SK-N-SH (cell line): ENCODE results near the gene PHPT1. TPM values are rescaled to one million over a fixed set of nuclear protein-coding genes. Genes with fewer than 3 reads are reported as not detected.

ENCODE experiments used
- CTCF ChIA-PET: fragments of 300-600, 350-600 bp; formaldehyde crosslinking; extraction: SDS; loops from one replicate; lab custom pipeline; 2021; lab: Yijun Ruan, JAX
- POLR2A ChIA-PET: fragments of 350-600 bp; sonication (Branson Sonifier 250); formaldehyde crosslinking; extraction: SDS; loops from one replicate; lab custom pipeline; 2020; ENCODE audit warnings: antibody characterized with exemption, inconsistent platforms; lab: Yijun Ruan, JAX
- DNase-seq: peaks from one replicate; pipeline ENCODE4 v3.0.0; 2012
- H2AFZ ChIP-seq: fragments of 200-600 bp; sonication (generic); 2 replicates; pipeline ENCODE4 v1.8.1; 2016; ENCODE audit warnings: antibody characterized with exemption, mild to moderate bottlenecking, low read depth
- H3F3A ChIP-seq: fragments of 200-600 bp; sonication (generic); replicated peaks from 2 replicates; pipeline ENCODE3; 2016; ENCODE audit warnings: antibody characterized with exemption, mild to moderate bottlenecking; ENCODE audit not compliant: insufficient read depth
- H3K27ac ChIP-seq, 2 experiments: fragments of 200-500 bp in 1 of 2; fragments of 200-600 bp in 1 of 2; sonication (Bioruptor generic) in 1 of 2; sonication (generic), shearing (Covaris generic) in 1 of 2; 2 replicates each; pipeline versions ENCODE4 v1.5.1 to v1.6.1; 2014 to 2016; ENCODE audit warnings: low read depth in 2 of 2, inconsistent platforms in 1 of 2, low read length in 1 of 2, mild to moderate bottlenecking in 1 of 2, mixed read lengths in 1 of 2
- H3K27me3 ChIP-seq: fragments of 200-600 bp; sonication (generic), shearing (Covaris generic); 2 replicates; pipeline ENCODE4 v1.6.1; 2016; ENCODE audit warnings: mixed run types; ENCODE audit not compliant: insufficient read depth
- H3K36me3 ChIP-seq, 2 experiments: fragments of 200-500 bp in 1 of 2; fragments of 200-600 bp in 1 of 2; sonication (Bioruptor generic) in 1 of 2; sonication (generic) in 1 of 2; replicated peaks in 1 of 2; 2 replicates each; pipeline versions ENCODE3 to v1.5.1; 2014 to 2016; ENCODE audit warnings: low read length in 1 of 2, mild to moderate bottlenecking in 1 of 2; ENCODE audit not compliant: insufficient read depth in 2 of 2, control insufficient read depth in 1 of 2
- H3K4me1 ChIP-seq, 2 experiments: fragments of 200-500 bp in 1 of 2; fragments of 200-600 bp in 1 of 2; sonication (Bioruptor generic) in 1 of 2; sonication (generic), shearing (Covaris generic) in 1 of 2; 2 replicates each; pipeline versions ENCODE4 v1.5.1 to v1.6.1; 2014 to 2016; ENCODE audit warnings: low read depth in 1 of 2, low read length in 1 of 2, mixed run types in 1 of 2; ENCODE audit not compliant: insufficient read depth in 2 of 2, control insufficient read depth in 1 of 2
- H3K4me2 ChIP-seq: fragments of 200-600 bp; sonication (generic), shearing (Covaris generic); 2 replicates; pipeline ENCODE4 v1.6.1; 2017; ENCODE audit warnings: mixed run types
- H3K4me3 ChIP-seq, 2 experiments: fragments of 200-500 bp in 1 of 2; fragments of 200-600 bp in 1 of 2; sonication (Bioruptor generic) in 1 of 2; sonication (generic), shearing (Covaris generic) in 1 of 2; 2 replicates each; pipeline versions ENCODE4 v1.5.1 to v1.8.1; 2014 to 2016; ENCODE audit warnings: low read depth in 2 of 2, inconsistent platforms in 1 of 2, low read length in 1 of 2, mild to moderate bottlenecking in 1 of 2, mixed read lengths in 1 of 2, moderate library complexity in 1 of 2
- H3K79me2 ChIP-seq: fragments of 200-600 bp; sonication (generic); 2 replicates; pipeline ENCODE4 v1.8.1; 2017; ENCODE audit warnings: mild to moderate bottlenecking; ENCODE audit not compliant: insufficient read depth
- H3K9ac ChIP-seq: fragments of 200-600 bp; sonication (generic); 2 replicates; pipeline ENCODE4 v1.6.1; 2017; ENCODE audit warnings: mixed run types
- H3K9me2 ChIP-seq: fragments of 200-600 bp; sonication (generic); 2 replicates; pipeline ENCODE4 v1.6.1; 2017; ENCODE audit warnings: mixed run types
- H3K9me3 ChIP-seq: fragments of 200-600 bp; sonication (generic); 2 replicates; pipeline ENCODE4 v1.6.1; 2017; ENCODE audit warnings: mixed run types, mild to moderate bottlenecking, moderate library complexity
- H4K20me1 ChIP-seq: fragments of 200-600 bp; sonication (generic); 2 replicates; pipeline ENCODE4 v1.6.1; 2017; ENCODE audit warnings: mild to moderate bottlenecking, mixed run types; ENCODE audit not compliant: insufficient read depth
- CHD2 ChIP-seq: fragments of 150-350 bp; IDR thresholded peaks from 2 replicates; pipeline ENCODE4 v1.6.1; 2018; ENCODE audit warnings: low read length; ENCODE audit not compliant: partially characterized antibody
- ELF1 ChIP-seq: IDR thresholded peaks from 2 replicates; pipeline ENCODE4 v1.4.0; 2012
- FOXM1 ChIP-seq: IDR thresholded peaks from 2 replicates; pipeline ENCODE4 v1.4.0; 2012; ENCODE audit warnings: low read depth, mild to moderate bottlenecking
- GABPA ChIP-seq: IDR thresholded peaks from 2 replicates; pipeline ENCODE4 v1.4.0; 2012; ENCODE audit warnings: low read depth, mild to moderate bottlenecking
- JUND ChIP-seq: IDR thresholded peaks from 2 replicates; pipeline ENCODE4 v1.4.0; 2012
- NFIC ChIP-seq: IDR thresholded peaks from 2 replicates; pipeline ENCODE4 v1.4.0; 2012; ENCODE audit warnings: borderline replicate concordance
- NRF1 ChIP-seq: IDR thresholded peaks from 2 replicates; pipeline ENCODE4 v1.6.1; 2012; ENCODE audit warnings: low read depth, mild to moderate bottlenecking, low read length
- POLR2AphosphoS5 ChIP-seq: IDR thresholded peaks from 2 replicates; pipeline ENCODE4 v1.6.1; 2012; ENCODE audit warnings: low read depth, low read length
- RCOR1 ChIP-seq: fragments of 150-350 bp; IDR thresholded peaks from 2 replicates; pipeline ENCODE4 v1.6.1; 2017; ENCODE audit warnings: antibody characterized with exemption, low read length
- TCF12 ChIP-seq: IDR thresholded peaks from 2 replicates; pipeline ENCODE4 v1.4.0; 2012
- TEAD4 ChIP-seq: IDR thresholded peaks from 2 replicates; pipeline ENCODE4 v1.4.0; 2012; ENCODE audit warnings: mild to moderate bottlenecking, borderline replicate concordance; ENCODE audit not compliant: insufficient read depth
- YY1 ChIP-seq: IDR thresholded peaks from 2 replicates; pipeline ENCODE4 v1.4.0; 2012; ENCODE audit warnings: low read depth, mild to moderate bottlenecking
- WGBS: methylation state at CpG from one replicate; pipeline ENCODE4 v1.1.6; 2017; ENCODE audit warnings: low lambda C conversion rate; 5-methylcytosine and 5-hydroxymethylcytosine counted together
- polyA plus RNA-seq, 3 experiments: library from polyadenylated mRNA; depleted of rRNA; stranded (reverse); fragments of >200 nt; gene quantifications; 2 replicates each; pipeline ENCODE4 v1.2.3, GENCODE V29; 2012
- TF ChIP-seq, protein P1 (sequence below): IDR thresholded peaks from 2 replicates; pipeline ENCODE4; 2012
- TF ChIP-seq, protein P2 (sequence below): fragments of 150-350 bp; IDR thresholded peaks from 2 replicates; pipeline ENCODE4 v1.6.1; 2017; ENCODE audit warnings: antibody characterized with exemption, low read length, low read depth, borderline replicate concordance
- TF ChIP-seq, protein P3 (sequence below): IDR thresholded peaks from 2 replicates; pipeline ENCODE4 v1.4.0; 2012; ENCODE audit warnings: low read depth
- TF ChIP-seq, protein P4 (sequence below): fragments of 200-600 bp; sonication (generic); IDR thresholded peaks from 2 replicates; pipeline ENCODE4 v1.6.1; 2017; ENCODE audit warnings: antibody characterized with exemption, mild to moderate bottlenecking, moderate library complexity

PHPT1 gene
- polyA plus RNA-seq, 1 of the 3 experiments (the other 2 are of a cell fraction): 517 TPM

DNA sequence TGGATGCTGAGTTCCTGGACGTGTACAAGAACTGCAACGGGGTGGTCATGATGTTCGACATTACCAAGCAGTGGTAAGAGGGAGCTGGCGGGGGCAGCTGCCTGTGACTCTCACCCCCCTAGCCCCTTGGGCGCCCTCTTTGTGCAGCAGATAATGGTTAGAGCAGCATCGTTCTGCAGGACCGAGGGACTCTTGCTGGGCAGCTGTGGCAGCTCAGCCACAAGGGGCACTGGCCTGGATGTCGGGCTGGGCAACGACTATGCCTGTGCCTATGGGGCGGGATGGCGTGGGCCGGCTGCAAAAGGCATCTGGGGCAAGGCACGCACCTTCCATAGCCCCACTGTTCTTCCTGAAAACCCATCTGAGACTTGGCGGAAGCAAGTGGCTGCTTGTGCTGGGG, 19.8 kb upstream of the PHPT1 start:
- no peak overlapping the region for H3K9ac ChIP-seq
- H3K27ac ChIP-seq: no peak overlapping the region
- H4K20me1 ChIP-seq: no peaks in the 10 kb centered on the region
- H3K4me3 ChIP-seq: no peak overlapping the region
- DNase-seq: no peak
- no peaks in the 10 kb centered on the region for H3K4me1 ChIP-seq
- TF ChIP-seq, protein P1, sequence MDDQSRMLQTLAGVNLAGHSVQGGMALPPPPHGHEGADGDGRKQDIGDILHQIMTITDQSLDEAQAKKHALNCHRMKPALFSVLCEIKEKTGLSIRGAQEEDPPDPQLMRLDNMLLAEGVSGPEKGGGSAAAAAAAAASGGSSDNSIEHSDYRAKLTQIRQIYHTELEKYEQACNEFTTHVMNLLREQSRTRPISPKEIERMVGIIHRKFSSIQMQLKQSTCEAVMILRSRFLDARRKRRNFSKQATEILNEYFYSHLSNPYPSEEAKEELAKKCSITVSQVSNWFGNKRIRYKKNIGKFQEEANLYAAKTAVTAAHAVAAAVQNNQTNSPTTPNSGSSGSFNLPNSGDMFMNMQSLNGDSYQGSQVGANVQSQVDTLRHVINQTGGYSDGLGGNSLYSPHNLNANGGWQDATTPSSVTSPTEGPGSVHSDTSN: no peak
- TF ChIP-seq, protein P2, sequence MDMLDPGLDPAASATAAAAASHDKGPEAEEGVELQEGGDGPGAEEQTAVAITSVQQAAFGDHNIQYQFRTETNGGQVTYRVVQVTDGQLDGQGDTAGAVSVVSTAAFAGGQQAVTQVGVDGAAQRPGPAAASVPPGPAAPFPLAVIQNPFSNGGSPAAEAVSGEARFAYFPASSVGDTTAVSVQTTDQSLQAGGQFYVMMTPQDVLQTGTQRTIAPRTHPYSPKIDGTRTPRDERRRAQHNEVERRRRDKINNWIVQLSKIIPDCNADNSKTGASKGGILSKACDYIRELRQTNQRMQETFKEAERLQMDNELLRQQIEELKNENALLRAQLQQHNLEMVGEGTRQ: no peak
- TF ChIP-seq CHD2 (no peak), JUND (no peak), YY1 (no peak), POLR2AphosphoS5 (no peak), TCF12 (no peak), ELF1 (no peak), NFIC (no peak), FOXM1 (no peak), GABPA (no peak), RCOR1 (no peak), TEAD4 (no peak), NRF1 (no peak)
- TF ChIP-seq, protein P3, sequence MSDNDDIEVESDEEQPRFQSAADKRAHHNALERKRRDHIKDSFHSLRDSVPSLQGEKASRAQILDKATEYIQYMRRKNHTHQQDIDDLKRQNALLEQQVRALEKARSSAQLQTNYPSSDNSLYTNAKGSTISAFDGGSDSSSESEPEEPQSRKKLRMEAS: no peak
- TF ChIP-seq, protein P4, sequence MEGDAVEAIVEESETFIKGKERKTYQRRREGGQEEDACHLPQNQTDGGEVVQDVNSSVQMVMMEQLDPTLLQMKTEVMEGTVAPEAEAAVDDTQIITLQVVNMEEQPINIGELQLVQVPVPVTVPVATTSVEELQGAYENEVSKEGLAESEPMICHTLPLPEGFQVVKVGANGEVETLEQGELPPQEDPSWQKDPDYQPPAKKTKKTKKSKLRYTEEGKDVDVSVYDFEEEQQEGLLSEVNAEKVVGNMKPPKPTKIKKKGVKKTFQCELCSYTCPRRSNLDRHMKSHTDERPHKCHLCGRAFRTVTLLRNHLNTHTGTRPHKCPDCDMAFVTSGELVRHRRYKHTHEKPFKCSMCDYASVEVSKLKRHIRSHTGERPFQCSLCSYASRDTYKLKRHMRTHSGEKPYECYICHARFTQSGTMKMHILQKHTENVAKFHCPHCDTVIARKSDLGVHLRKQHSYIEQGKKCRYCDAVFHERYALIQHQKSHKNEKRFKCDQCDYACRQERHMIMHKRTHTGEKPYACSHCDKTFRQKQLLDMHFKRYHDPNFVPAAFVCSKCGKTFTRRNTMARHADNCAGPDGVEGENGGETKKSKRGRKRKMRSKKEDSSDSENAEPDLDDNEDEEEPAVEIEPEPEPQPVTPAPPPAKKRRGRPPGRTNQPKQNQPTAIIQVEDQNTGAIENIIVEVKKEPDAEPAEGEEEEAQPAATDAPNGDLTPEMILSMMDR: no peak
- CTCF ChIA-PET: interaction anchor here (0.7 to 5.7 kb wide), 2 partner anchors 8 to 13 kb away, joined by 3 to 36 read pairs; partner anchors contain the start of gene AJM1
- H3K4me2 ChIP-seq: no peak overlapping the region
- H3K36me3 ChIP-seq: peaks cover 8 to 77% of the 10 kb centered on the region in 2 experiments
- WGBS: 95% methylated on average over 6 of the region's 14 CpGs
- no peaks in the 10 kb centered on the region for H3K27me3 ChIP-seq
- no peaks in the 10 kb centered on the region for H3K79me2 ChIP-seq
- POLR2A ChIA-PET: interaction anchor here (0.6 to 1.8 kb wide), 3 partner anchors 11 to 304 kb away, joined by 3 to 6 read pairs (median 4); partner anchors contain the start of gene AJM1
- H3F3A ChIP-seq: no peaks in the 10 kb centered on the region
- H3K9me3 ChIP-seq: no peaks in the 10 kb centered on the region
- H3K9me2 ChIP-seq: no peaks in the 10 kb centered on the region
- H2AFZ ChIP-seq: no peak overlapping the region
